GM18517 (cell line): Measurements from ENCODE around the gene ZNG1A.
"Not testable (repeated sequence)": the region's sequence is repeated elsewhere in the genome, so short reads cannot be mapped to it uniquely, and the experiment has no call there.

Experiments
- ATAC-seq: cut with Tn5 transposase; IDR thresholded peaks from one replicate; pipeline ENCODE4 v1.9.1; 2021; ENCODE audit warnings: mild to moderate bottlenecking, moderate library complexity; ENCODE audit not compliant: unreplicated experiment

The ZNG1A gene

GRCh38 chr9:99867-100266, 79.0 kb downstream of the ZNG1A start:
- ATAC-seq, result not testable (repeated sequence)

- not testable (repeated sequence) for ATAC-seq
Observed at GRCh38 chr9:98775-99174, 80.1 kb downstream of the ZNG1A start.

- not testable (repeated sequence) for ATAC-seq
Observed at GRCh38 chr9:94992-95391, 83.9 kb downstream of the ZNG1A start.

- not testable (repeated sequence) for ATAC-seq
Observed at GRCh38 chr9:94323-94722, 84.5 kb downstream of the ZNG1A start.

- ATAC-seq, result not testable (repeated sequence)
Observed at GRCh38 chr9:93909-94308, 84.9 kb downstream of the ZNG1A start.

GRCh38 chr9:90851-91250, 88.0 kb downstream of the ZNG1A start:
- not testable (repeated sequence) for ATAC-seq

- peak; percentile 73 for ATAC-seq
Observed at GRCh38 chr9:88396-89037, 90.3 kb downstream of the ZNG1A start.

GRCh38 chr9:87860-88259, 91.0 kb downstream of the ZNG1A start:
- not testable (repeated sequence) for ATAC-seq

- ATAC-seq, result not testable (repeated sequence)
Observed at GRCh38 chr9:87105-87504, 91.8 kb downstream of the ZNG1A start.

- ATAC-seq, result not testable (repeated sequence)
Observed at GRCh38 chr9:86697-87096, 92.2 kb downstream of the ZNG1A start.

GRCh38 chr9:82932-83689, 95.7 kb downstream of the ZNG1A start:
- not testable (repeated sequence) for ATAC-seq

GRCh38 chr9:78333-78732, 100.5 kb downstream of the ZNG1A start:
- not testable (repeated sequence) for ATAC-seq

GRCh38 chr9:76389-76788, 102.5 kb downstream of the ZNG1A start:
- not testable (repeated sequence) for ATAC-seq

GRCh38 chr9:73900-74525, 104.8 kb downstream of the ZNG1A start:
- not testable (repeated sequence) for ATAC-seq

GRCh38 chr9:73076-73899, 105.6 kb downstream of the ZNG1A start:
- ATAC-seq, result not testable (repeated sequence)
